Measurements from ENCODE around the gene SMG6. TPM values are rescaled to one million over a fixed set of nuclear protein-coding genes. Genes with fewer than 3 reads are reported as not detected.

Gene SMG6
- total RNA-seq, 1 experiment from 2014 or later: 36.1 TPM

DNA sequence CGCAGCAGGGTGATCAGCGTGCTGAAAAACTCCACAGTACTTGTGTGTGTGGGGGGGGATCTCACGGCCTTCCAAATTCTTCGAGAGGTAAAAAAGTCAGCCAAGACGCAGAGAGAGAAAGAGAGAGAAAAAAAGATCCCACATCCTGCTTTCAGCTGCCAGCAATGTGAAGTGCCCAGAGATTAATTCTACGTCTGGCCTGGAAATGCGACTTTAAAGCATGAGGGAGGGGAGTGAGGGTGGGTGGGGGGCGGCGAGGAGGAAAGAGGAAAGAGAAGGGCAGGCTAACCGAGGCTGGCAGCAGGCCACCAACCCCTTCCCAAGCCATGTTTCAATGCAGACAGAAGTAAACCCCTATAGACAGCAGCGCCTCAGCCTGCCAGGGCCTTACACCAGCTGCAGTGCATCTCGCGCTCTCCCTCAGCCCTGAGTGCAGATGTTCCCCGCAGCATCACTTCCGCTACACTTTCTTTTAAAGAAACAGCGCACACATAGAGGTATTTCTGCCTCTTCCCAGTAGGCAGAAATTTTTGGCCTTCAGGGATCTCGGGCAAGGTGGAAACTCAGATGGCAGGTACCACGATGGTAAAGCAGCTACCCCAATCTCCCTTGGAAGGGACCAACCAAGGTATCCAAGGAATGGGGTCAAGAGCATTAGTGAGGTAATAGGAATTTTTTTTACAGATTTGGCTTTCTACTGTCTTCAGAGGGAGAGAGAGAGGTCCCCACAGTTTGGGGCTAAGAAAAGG, 87.8 kb downstream of the SMG6 start:
- Histone ChIP-seq H3K27me3 (replicated peaks; ENCODE audit: insufficient read depth, low read depth, low read length, poor library complexity) (no peaks in the 10 kb centered on the region), H3K9me3 (ENCODE audit: low read depth, low read length, poor library complexity, severe bottlenecking) (no peaks in the 10 kb centered on the region), H3K27ac (ENCODE audit: low read depth, low read length, poor library complexity, severe bottlenecking) (peak overlapping the region; percentile 77), H3K36me3 (ENCODE audit: insufficient read depth, low read length, poor library complexity, severe bottlenecking) (no peaks in the 10 kb centered on the region), H3K4me1 (ENCODE audit: insufficient read depth, low read length, poor library complexity, severe bottlenecking) (peaks cover 32% of the 10 kb centered on the region), H3K4me3 (ENCODE audit: low read depth, low read length, poor library complexity, severe bottlenecking) (peak overlapping the region; percentile 32)
- intact Hi-C loops (cut with micrococcal nuclease; ENCODE audit: unreplicated experiment): no loop called here
- no peak for TF ChIP-seq EZH2 (IDR thresholded peaks at IDR 0.05; ENCODE audit: borderline replicate concordance, low read depth, low read length, poor library complexity, severe bottlenecking)
- TF ChIP-seq, protein P1, sequence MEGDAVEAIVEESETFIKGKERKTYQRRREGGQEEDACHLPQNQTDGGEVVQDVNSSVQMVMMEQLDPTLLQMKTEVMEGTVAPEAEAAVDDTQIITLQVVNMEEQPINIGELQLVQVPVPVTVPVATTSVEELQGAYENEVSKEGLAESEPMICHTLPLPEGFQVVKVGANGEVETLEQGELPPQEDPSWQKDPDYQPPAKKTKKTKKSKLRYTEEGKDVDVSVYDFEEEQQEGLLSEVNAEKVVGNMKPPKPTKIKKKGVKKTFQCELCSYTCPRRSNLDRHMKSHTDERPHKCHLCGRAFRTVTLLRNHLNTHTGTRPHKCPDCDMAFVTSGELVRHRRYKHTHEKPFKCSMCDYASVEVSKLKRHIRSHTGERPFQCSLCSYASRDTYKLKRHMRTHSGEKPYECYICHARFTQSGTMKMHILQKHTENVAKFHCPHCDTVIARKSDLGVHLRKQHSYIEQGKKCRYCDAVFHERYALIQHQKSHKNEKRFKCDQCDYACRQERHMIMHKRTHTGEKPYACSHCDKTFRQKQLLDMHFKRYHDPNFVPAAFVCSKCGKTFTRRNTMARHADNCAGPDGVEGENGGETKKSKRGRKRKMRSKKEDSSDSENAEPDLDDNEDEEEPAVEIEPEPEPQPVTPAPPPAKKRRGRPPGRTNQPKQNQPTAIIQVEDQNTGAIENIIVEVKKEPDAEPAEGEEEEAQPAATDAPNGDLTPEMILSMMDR (conservative IDR thresholded peaks at IDR 0.05; ENCODE audit: low read depth, low read length): no peak
- ChIA-PET CTCF (interaction anchor here (0.6 kb wide), 1 partner anchor 42 kb away, joined by 4 read pairs; no protein-coding TSS in a partner anchor), POLR2A (ENCODE audit: low non-redundant PET) (interaction anchor here (0.7 kb wide), 1 partner anchor 547 kb away, joined by 3 read pairs; no protein-coding TSS in a partner anchor)
- BruUV-seq (replicated peaks): no TSS peak
- peak; percentile 87 for DNase-seq (ENCODE audit: low spot score)

DNA sequence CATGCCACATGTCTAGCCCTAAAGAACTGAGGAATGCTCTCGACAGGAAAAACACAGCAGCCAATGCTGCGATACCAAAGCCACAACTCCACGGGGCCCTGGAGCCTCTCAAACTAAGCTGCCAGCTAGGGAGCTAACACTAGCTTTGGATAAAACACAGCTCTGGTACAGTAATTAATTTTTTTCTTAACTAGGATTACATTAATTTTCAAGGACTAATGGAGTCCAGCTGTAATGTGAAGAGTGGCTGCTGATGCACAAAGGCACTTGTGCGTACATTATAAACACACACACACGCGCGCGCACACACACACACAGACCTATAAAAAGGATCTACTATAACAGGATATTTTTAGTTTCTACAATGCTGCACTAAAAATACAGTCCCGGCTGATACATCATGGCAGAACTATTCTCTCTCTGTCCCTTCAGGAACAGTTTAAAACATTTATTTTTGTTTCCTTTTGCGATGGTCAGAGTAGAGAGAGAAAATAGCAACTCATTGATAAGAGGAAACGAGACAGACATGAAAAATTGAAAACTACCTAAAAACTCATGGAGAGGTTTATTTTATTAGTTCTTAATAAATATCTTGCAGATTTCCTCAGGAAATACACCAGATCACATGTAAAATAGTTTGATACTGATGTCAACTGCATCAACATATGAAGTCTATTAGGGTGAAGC, 88.5 kb downstream of the SMG6 start:
- H3K27me3 ChIP-seq (replicated peaks; ENCODE audit: insufficient read depth, low read depth, low read length, poor library complexity): no peaks in the 10 kb centered on the region
- BruUV-seq (replicated peaks): no TSS peak
- intact Hi-C loops (cut with micrococcal nuclease; ENCODE audit: unreplicated experiment): no loop called here
- H3K4me1 ChIP-seq (ENCODE audit: insufficient read depth, low read length, poor library complexity, severe bottlenecking): peaks cover 32% of the 10 kb centered on the region
- DNase-seq (ENCODE audit: low spot score): peak; percentile 28
- TF ChIP-seq, protein P1 (conservative IDR thresholded peaks at IDR 0.05; ENCODE audit: low read depth, low read length): no peak
- no peak for TF ChIP-seq EZH2 (IDR thresholded peaks at IDR 0.05; ENCODE audit: borderline replicate concordance, low read depth, low read length, poor library complexity, severe bottlenecking)
- no peaks in the 10 kb centered on the region for H3K9me3 ChIP-seq (ENCODE audit: low read depth, low read length, poor library complexity, severe bottlenecking)
- H3K36me3 ChIP-seq (ENCODE audit: insufficient read depth, low read length, poor library complexity, severe bottlenecking): no peaks in the 10 kb centered on the region
- H3K4me3 ChIP-seq (ENCODE audit: low read depth, low read length, poor library complexity, severe bottlenecking): peak overlapping the region; percentile 32
- H3K27ac ChIP-seq (ENCODE audit: low read depth, low read length, poor library complexity, severe bottlenecking): peak overlapping the region; percentile 77
- ChIA-PET POLR2A (ENCODE audit: low non-redundant PET) (interaction anchor here (0.5 to 0.7 kb wide), 2 partner anchors 15 to 547 kb away, joined by 3 to 8 read pairs; no protein-coding TSS in a partner anchor), CTCF (interaction anchor here (0.5 to 0.6 kb wide), 2 partner anchors 42 to 126 kb away, joined by 4 read pairs; no protein-coding TSS in a partner anchor)

DNA sequence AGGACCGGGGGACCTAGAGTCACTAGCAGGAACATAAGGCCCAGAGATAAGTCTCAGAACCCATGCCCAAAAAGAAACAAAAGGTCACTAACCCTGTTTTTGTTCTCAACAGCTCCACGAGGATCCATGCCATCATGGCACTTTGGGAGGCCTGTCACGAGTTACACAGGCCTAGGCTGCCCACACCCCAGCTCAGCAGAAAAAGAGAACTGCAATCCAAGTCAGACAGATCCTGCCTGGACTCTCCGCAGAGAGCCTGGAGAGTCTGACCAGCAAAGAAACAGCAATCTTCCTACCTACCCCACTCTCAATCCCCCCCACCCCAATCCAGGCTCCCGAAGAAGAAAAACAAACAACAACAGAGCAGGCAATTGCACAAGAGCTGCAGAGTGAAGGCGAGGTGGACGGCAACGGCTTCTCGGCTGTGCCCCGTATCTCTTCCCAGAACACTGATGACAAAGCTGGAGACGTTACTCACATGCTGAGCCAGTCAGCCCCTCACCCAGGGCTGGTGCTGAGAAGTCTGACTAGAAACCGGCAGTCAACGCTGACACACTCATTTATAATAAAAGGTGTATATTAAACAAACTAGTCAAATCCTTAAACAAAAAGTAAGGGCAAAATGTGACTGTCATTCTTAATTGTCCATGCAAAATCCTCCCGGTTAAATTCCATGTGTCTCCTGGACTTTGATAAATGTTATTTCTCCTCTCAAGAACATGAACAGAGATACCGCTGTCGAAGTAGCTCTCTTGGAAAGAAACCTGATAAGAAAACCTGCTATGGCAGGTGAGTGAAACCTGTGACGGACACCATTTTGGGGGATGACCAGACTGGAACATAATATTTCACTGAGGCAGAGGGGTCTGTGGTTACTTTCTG, 89.3 kb downstream of the SMG6 start:
- intact Hi-C loops (cut with micrococcal nuclease; ENCODE audit: unreplicated experiment): no loop called here
- Histone ChIP-seq H3K9me3 (ENCODE audit: low read depth, low read length, poor library complexity, severe bottlenecking) (no peaks in the 10 kb centered on the region), H3K27ac (ENCODE audit: low read depth, low read length, poor library complexity, severe bottlenecking) (peak overlapping the region; percentile 77)

More for the DNA sequence above, 89.3 kb downstream of the SMG6 start:
- H3K27me3 ChIP-seq (replicated peaks; ENCODE audit: insufficient read depth, low read depth, low read length, poor library complexity): no peaks in the 10 kb centered on the region
- no peak overlapping the region for H3K4me3 ChIP-seq (ENCODE audit: low read depth, low read length, poor library complexity, severe bottlenecking)
- TF ChIP-seq, protein P1 (conservative IDR thresholded peaks at IDR 0.05; ENCODE audit: low read depth, low read length): no peak
- no peak for TF ChIP-seq EZH2 (IDR thresholded peaks at IDR 0.05; ENCODE audit: borderline replicate concordance, low read depth, low read length, poor library complexity, severe bottlenecking)
- no peaks in the 10 kb centered on the region for H3K36me3 ChIP-seq (ENCODE audit: insufficient read depth, low read length, poor library complexity, severe bottlenecking)
- DNase-seq (ENCODE audit: low spot score): no peak
- BruUV-seq (replicated peaks): no TSS peak
- POLR2A ChIA-PET (ENCODE audit: low non-redundant PET): interaction anchor here (0.5 kb wide), 1 partner anchor 14 kb away, joined by 8 read pairs; no protein-coding TSS in a partner anchor
- H3K4me1 ChIP-seq (ENCODE audit: insufficient read depth, low read length, poor library complexity, severe bottlenecking): peaks cover 32% of the 10 kb centered on the region
- CTCF ChIA-PET: interaction anchor here (0.5 to 0.6 kb wide), 2 partner anchors 125 to 158 kb away, joined by 4 to 6 read pairs; no protein-coding TSS in a partner anchor
